Activated naive CD8-positive, alpha-beta T cell treated with anti-CD3 and anti-CD28 coated beads, Interleukin-2, amount 50 U/mL, for 24 hours (primary cell): ENCODE data around the gene AEBP2.

Source experiments
- ATAC-seq: fragments of 150-1000 bp; cut with Tn5 transposase; one replicate; pipeline ENCODE4 v1.10.0; 2021
- DNase-seq: peaks from one replicate; pipeline ENCODE4 v3.0.0; 2021
- H3K27ac Mint-ChIP-seq: one replicate; pipeline ENCODE4 v1.8.0; 2021; ENCODE audit warnings: mild to moderate bottlenecking, mixed read lengths
- H3K27me3 Mint-ChIP-seq: one replicate; pipeline ENCODE4 v1.8.0; 2021; ENCODE audit warnings: mixed read lengths
- H3K36me3 Mint-ChIP-seq: one replicate; pipeline ENCODE4 v1.8.0; 2021; ENCODE audit warnings: low read depth, mixed read lengths
- H3K4me1 Mint-ChIP-seq: one replicate; pipeline ENCODE4 v1.8.0; 2021; ENCODE audit warnings: mixed read lengths
- H3K4me3 Mint-ChIP-seq: one replicate; pipeline ENCODE4 v1.8.0; 2021; ENCODE audit warnings: mild to moderate bottlenecking, moderate library complexity, mixed read lengths
- H3K9me3 Mint-ChIP-seq: one replicate; pipeline ENCODE4 v1.8.0; 2021; ENCODE audit warnings: mixed read lengths

AEBP2 gene

DNA sequence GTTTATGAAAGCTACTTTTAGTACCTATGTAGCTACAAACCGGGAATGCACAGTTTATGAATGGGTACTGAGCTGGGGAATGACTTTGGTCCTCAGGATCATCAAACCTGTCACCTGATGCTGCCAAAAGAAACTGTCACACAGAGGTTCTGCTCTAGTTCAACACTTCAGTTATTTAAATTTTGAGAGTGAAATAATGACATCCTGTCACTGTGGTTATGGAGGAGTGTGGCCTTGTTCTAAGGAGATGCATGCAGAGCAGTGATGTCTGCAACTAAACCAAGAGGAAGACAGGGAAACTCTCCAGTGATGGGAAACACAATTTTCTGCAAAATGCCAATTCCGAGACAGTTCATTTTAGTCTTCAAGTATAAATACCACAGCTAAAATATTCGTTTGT lies 4.8 kb upstream of the AEBP2 start:
- Mint-ChIP-seq H3K9me3 (no peaks in the 10 kb centered on the region), H3K27me3 (no peaks in the 10 kb centered on the region), H3K36me3 (peaks cover 2% of the 10 kb centered on the region), H3K4me3 (no peak overlapping the region), H3K27ac (peak overlapping the region; percentile 69), H3K4me1 (peaks cover 50% of the 10 kb centered on the region)
- ATAC-seq (no peak), DNase-seq (no peak)

DNA sequence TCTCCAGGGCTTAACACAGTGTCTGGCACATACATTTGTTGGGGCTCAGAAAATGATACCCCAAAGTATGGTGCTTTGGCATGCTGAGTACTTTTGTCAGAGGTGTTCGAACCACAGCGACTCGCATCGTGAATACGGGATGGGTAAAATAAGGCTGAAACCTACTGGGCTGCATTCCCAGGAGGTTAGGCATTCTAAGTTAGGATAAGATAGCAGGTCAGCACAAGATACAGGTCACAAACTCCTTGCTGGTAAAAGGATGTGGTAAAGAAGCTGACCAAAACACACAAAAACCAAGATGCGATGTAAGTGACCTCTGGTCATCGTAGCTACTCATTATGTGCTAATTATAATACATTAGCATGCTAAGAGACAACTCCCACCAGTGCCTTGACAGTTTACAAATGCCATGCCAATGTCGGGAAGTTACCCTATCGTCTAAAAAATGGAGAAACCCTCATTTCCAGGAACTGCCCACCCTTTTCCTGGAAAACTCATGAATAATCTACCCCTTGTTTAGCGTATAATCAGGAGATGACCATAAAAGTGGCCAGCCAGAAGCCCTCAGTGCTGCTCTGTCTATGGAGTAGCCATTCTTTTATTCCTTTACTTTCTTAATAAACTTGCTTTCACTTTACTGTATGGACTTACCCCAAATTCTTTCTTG lies 3.3 kb upstream of the AEBP2 start:
- no peaks in the 10 kb centered on the region for H3K27me3 Mint-ChIP-seq
- peaks cover 10% of the 10 kb centered on the region for H3K36me3 Mint-ChIP-seq
- DNase-seq (no peak), ATAC-seq (no peak)
- no peak overlapping the region for H3K4me3 Mint-ChIP-seq
- peaks cover 49% of the 10 kb centered on the region for H3K4me1 Mint-ChIP-seq
- no peaks in the 10 kb centered on the region for H3K9me3 Mint-ChIP-seq
- no peak overlapping the region for H3K27ac Mint-ChIP-seq

DNA sequence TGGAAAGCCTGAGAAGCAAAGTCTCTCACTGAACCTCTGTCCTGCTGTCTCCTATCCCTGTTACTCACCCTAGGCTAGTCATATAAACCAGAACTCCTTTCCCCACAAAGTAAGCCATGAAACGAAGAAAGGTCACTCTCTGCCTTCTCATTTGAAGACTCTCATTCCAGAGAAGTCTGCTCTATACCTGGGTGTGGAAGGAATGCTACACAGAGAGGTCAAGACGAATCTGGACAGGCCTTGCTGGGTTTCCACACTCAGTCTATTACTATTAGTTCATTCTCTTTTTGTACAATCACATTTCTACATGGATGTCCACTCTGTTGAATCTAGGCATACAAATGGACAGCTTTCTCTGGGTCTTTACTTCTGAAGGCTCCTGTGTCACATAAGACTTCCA lies 2.4 kb upstream of the AEBP2 start:
- H3K4me3 Mint-ChIP-seq = no peak overlapping the region
- no peak overlapping the region for H3K27ac Mint-ChIP-seq

DNA sequence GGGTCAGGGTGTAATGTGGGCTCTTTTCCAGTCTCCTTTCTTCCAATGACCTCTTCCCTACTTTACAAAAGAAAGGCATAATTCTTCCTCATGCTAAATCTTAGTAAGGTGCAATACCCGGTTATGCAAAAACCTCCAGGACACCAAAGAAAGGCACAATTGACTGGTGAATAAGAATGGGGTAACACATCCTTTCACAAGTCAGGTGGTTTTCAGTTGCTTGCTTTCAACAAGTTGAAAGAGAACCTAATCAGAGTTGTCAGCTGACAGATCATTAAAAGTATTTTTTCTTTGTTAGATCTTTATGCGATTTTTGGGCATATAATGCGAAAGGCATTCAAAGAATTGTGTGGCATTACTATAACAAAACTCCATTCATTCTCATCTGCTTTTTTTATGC lies 1.3 kb upstream of the AEBP2 start:
- Mint-ChIP-seq H3K27me3 (no peaks in the 10 kb centered on the region), H3K9me3 (no peaks in the 10 kb centered on the region), H3K27ac (no peak overlapping the region), H3K4me3 (no peak overlapping the region), H3K4me1 (peaks cover 51% of the 10 kb centered on the region), H3K36me3 (peaks cover 24% of the 10 kb centered on the region)
- ATAC-seq (no peak), DNase-seq (no peak)

More for the DNA sequence above, 2.4 kb upstream of the AEBP2 start:
- H3K4me1 Mint-ChIP-seq = peaks cover 51% of the 10 kb centered on the region
- no peak for DNase-seq
- no peaks in the 10 kb centered on the region for H3K9me3 Mint-ChIP-seq
- no peak for ATAC-seq
- no peaks in the 10 kb centered on the region for H3K27me3 Mint-ChIP-seq
- peaks cover 17% of the 10 kb centered on the region for H3K36me3 Mint-ChIP-seq

DNA sequence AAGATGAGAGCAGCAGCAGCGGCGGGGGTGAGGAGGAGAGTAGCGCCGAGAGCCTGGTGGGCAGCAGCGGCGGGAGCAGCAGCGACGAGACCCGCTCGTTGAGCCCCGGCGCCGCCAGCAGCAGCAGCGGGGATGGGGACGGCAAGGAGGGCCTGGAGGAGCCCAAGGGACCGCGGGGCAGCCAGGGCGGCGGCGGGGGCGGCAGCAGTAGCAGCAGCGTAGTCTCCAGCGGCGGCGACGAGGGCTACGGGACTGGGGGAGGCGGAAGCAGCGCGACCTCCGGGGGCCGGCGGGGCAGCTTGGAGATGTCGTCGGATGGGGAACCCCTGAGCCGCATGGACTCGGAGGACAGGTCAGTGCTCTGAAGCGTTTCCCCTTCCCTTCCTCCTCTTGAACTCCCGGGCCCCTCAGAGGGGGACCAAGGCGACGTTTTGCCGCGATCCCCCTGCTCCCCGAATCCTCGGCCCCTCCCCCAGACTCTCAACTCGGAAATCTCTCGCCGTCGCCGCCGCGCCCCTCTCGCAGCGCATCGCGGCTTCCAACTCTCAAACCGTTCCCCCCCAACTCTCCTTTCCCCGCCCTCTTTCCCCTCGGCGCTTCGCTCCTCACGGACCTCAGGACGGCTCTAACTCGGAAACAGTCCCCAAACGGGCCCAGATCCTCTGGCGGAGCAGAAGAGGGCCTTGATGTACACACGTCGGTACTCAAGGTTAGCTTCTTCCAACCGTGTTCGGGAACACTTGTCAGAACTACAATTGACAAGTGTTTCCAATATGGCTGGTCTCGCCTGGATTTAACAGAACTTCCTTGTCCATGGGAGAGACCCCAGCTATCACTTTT lies 947 bp downstream of the AEBP2 start:
- Mint-ChIP-seq H3K9me3 (no peaks in the 10 kb centered on the region), H3K27ac (peak overlapping the region; percentile 95), H3K36me3 (peaks cover 34% of the 10 kb centered on the region), H3K27me3 (no peaks in the 10 kb centered on the region), H3K4me3 (peak overlapping the region; percentile 91), H3K4me1 (peaks cover 60% of the 10 kb centered on the region)
- peak; percentile 71 for DNase-seq
- peak; percentile 65 for ATAC-seq

DNA sequence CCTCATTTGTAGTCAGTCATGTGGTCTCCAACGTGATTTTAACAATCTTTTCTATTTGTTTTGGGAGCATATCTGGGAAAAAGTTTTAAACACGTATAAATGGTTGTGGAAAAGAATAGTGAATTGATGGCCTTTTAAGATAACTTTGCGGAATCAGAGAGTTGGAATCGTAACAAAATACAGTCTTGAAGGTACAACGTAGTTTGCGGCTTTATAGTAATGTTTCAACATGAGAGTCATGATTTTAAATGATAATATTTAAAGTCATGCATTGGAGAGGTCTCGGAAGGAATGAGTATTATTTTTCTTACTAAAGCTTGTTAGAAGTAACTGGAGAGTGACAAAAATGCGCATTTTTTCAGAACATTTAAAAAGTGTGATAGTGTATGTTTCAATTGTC lies 1.6 kb downstream of the AEBP2 start:
- ATAC-seq (no peak), DNase-seq (no peak)
- Mint-ChIP-seq H3K4me3 (peak overlapping the region; percentile 91), H3K4me1 (peaks cover 63% of the 10 kb centered on the region), H3K36me3 (peaks cover 38% of the 10 kb centered on the region), H3K27ac (peak overlapping the region; percentile 95), H3K9me3 (no peaks in the 10 kb centered on the region), H3K27me3 (no peaks in the 10 kb centered on the region)

DNA sequence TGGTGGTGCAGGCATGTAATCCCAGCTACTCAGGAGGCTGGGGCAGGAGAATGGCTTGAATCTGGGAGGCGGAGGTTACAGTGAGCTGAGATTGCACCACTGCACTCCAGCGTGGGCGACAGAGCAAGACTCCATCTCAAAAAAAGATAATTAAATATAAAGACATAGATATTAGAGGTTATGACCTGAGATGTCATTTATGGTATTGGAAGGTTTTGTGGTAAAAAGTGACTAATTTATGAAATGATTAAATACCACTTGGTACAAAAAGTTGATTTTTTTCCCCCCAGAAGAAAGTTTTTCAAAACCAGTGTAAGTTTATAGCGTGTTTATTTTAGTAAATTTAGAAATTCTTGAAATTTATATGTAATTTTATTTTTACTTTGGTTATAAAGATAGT lies 4.3 kb downstream of the AEBP2 start:
- Mint-ChIP-seq H3K4me1 (peaks cover 74% of the 10 kb centered on the region), H3K4me3 (peak overlapping the region; percentile 6), H3K9me3 (no peaks in the 10 kb centered on the region), H3K27me3 (no peaks in the 10 kb centered on the region), H3K36me3 (peaks cover 52% of the 10 kb centered on the region), H3K27ac (peak overlapping the region; percentile 31)
- no peak for ATAC-seq
- DNase-seq = no peak

DNA sequence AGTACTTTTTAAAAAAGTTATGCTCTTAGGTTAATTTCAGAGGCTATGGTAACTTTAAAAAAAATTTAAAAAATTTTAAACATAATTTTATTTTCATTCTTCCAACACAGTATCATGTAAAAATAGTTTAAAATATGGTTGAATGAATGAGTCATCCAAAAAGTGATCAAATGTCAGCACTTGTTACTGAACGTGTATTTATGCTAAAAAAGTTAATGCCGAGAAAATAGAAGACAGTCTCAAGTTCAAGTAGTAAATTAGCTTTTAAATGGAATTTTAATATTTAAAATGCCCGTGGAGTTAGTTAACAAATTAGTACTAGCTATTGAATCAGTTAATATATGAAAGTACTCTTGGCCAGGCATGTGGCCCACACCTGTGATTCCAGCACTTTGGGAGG lies 4.8 kb downstream of the AEBP2 start:
- H3K27me3 Mint-ChIP-seq = no peaks in the 10 kb centered on the region
- ATAC-seq = no peak
- peak overlapping the region; percentile 53 for H3K4me3 Mint-ChIP-seq
- H3K36me3 Mint-ChIP-seq = peaks cover 50% of the 10 kb centered on the region
- peak overlapping the region; percentile 70 for H3K27ac Mint-ChIP-seq
- peaks cover 76% of the 10 kb centered on the region for H3K4me1 Mint-ChIP-seq
- H3K9me3 Mint-ChIP-seq = no peaks in the 10 kb centered on the region
- no peak for DNase-seq

DNA sequence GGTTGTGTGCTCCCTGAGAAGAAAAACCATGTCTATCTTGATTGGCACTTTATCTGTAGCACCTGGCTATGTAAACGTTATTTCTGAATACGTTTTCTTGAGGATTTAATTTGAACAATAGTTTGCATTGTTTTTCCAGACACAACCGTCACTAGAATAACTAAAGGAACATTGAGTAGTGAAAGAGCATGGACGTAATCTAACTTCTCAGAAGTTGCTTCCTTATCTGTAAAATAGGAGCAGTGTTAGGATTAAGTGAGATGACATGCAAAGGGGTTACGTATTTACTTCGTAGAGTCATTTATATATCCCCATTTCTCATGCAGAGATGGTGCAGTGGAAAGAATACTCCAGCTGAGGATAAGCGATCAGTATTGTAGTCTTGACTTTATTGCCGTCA lies 8.1 kb downstream of the AEBP2 start:
- Mint-ChIP-seq H3K27me3 (no peaks in the 10 kb centered on the region), H3K27ac (no peak overlapping the region), H3K36me3 (peaks cover 32% of the 10 kb centered on the region), H3K4me3 (no peak overlapping the region), H3K9me3 (no peaks in the 10 kb centered on the region), H3K4me1 (peaks cover 85% of the 10 kb centered on the region)
- no peak for ATAC-seq
- DNase-seq = no peak

DNA sequence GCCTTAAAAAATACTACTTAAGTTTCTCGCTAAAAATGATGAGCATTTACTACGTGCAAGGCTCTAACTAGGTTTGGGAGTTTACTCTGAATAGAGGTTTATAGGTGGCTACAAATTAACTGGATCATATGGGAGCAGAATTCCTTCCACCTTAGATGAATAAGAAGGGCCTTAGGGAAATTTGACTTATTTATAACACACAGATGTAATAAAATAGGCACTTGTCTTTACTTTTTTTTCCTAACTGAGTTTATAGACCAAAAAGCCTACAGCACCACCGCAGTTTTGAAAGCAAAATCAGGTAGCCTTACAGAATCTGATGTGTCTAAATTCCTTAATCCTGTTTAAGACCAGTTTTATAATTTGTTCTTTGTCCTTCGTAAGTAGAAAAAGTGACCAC lies 10.5 kb downstream of the AEBP2 start:
- Mint-ChIP-seq H3K9me3 (no peaks in the 10 kb centered on the region), H3K27me3 (no peaks in the 10 kb centered on the region), H3K27ac (peak overlapping the region; percentile 39), H3K36me3 (peaks cover 29% of the 10 kb centered on the region), H3K4me1 (peaks cover 77% of the 10 kb centered on the region), H3K4me3 (no peak overlapping the region)
- ATAC-seq (no peak), DNase-seq (no peak)

DNA sequence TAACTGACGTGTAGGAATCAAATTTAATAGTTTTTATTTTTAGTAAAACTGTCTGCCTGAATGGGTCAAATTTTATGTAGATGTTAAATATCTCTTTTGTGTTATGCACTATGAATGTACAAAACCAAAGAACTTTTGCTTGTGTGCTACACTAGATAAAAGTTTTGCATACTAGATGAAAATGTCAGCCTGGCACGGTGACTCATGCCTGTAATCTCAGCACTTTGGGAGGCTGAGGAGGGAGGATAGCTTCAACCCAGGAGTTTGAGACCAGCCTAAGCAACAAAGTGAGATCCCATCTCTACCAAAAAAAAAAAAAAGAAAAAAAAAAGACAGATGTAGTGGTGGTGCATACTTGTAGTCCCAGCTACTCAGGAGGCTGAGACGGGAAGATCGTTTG lies 11.1 kb downstream of the AEBP2 start:
- H3K4me1 Mint-ChIP-seq = peaks cover 78% of the 10 kb centered on the region
- H3K27me3 Mint-ChIP-seq = no peaks in the 10 kb centered on the region
- no peak for ATAC-seq
- H3K4me3 Mint-ChIP-seq = no peak overlapping the region
- peaks cover 29% of the 10 kb centered on the region for H3K36me3 Mint-ChIP-seq
- peak overlapping the region; percentile 39 for H3K27ac Mint-ChIP-seq
- no peak for DNase-seq
- no peaks in the 10 kb centered on the region for H3K9me3 Mint-ChIP-seq

DNA sequence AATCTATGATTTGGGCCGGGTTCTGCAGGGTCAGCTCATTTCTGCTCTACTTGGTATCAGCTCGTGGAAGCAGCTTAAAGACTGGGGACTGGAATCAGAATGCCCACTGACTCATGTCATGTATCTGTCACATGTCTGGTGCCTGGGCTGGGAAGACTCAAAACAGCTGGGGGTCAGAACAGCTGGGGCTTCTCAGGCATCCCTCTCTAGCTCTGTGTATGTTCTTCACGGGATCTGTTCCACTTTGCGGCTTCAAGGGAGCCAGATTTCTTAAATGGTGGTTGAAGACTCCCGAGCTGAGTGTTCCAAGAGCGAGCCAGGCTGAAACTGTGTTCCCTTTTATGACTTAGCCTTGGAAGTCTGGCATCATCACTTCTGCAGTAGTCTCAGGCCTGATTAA lies 11.9 kb downstream of the AEBP2 start:
- Mint-ChIP-seq H3K4me1 (peaks cover 80% of the 10 kb centered on the region), H3K27ac (no peak overlapping the region), H3K4me3 (no peak overlapping the region), H3K27me3 (no peaks in the 10 kb centered on the region), H3K36me3 (peaks cover 31% of the 10 kb centered on the region), H3K9me3 (no peaks in the 10 kb centered on the region)
- peak; percentile 24 for ATAC-seq
- no peak for DNase-seq

DNA sequence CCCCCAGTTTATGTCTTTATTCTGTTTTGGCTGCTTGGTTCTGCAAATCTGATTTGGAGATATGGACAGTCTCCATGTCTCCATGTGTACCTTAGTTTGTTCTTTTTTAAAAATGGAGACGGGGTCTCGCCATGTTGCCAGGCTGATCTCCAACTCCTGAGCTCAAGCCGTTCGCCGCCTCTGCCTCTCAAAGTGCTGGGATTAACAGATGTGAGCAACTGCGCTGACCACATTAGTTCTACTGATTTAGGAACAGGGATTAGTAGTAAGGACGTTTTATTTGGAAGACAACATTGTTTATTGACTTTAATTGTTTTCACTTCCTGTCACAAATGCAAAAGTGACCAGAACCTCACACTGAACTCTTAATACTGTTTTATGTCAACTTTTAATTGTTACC lies 14.7 kb downstream of the AEBP2 start:
- Mint-ChIP-seq H3K27me3 (no peaks in the 10 kb centered on the region), H3K36me3 (peaks cover 34% of the 10 kb centered on the region), H3K4me3 (no peak overlapping the region), H3K27ac (no peak overlapping the region), H3K9me3 (no peaks in the 10 kb centered on the region), H3K4me1 (peaks cover 76% of the 10 kb centered on the region)
- ATAC-seq (no peak), DNase-seq (no peak)

DNA sequence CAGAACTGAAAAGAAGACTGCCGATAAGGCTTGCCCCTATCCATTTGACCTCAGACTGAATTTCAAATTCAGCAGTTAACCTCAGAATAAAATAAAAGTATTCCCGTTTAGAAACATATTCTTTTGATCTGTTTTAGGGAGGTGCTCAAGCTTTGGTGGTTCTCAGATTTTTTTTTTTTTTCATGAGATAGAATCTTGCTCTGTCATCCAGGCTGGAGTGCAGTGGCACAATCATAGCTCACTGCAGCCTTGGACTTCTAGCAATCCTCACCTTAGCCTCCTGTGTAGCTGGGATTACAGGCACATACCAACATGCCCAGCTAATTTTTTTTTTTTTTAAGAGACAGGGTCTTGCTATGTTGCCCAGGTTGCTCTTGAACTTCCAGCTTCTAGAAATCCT lies 15.5 kb downstream of the AEBP2 start:
- H3K27ac Mint-ChIP-seq = no peak overlapping the region
- no peak for ATAC-seq
- no peaks in the 10 kb centered on the region for H3K27me3 Mint-ChIP-seq
- DNase-seq = no peak
- H3K36me3 Mint-ChIP-seq = peaks cover 32% of the 10 kb centered on the region
- H3K4me3 Mint-ChIP-seq = no peak overlapping the region
- peaks cover 70% of the 10 kb centered on the region for H3K4me1 Mint-ChIP-seq
- H3K9me3 Mint-ChIP-seq = no peaks in the 10 kb centered on the region

DNA sequence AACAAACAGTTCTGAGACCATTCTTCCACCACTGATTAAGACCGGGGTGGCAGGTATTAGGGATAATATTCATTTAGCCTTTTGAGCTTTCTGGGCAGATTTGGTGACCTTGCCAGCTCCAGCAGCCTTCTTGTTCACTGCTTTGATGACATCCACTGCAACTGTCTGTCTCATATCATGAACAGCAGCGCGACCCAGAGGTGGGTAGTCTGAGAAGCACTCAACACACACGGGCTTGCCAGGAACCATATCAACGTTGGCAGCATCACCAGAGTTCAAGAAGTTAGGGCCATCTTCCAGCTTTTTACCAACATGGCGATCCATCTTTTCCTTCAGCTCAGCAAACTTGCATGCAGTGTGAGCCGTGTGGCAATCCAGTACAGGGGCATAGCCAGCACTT lies 16.9 kb downstream of the AEBP2 start:
- DNase-seq (no peak), ATAC-seq (no peak)
- Mint-ChIP-seq H3K27me3 (no peaks in the 10 kb centered on the region), H3K36me3 (peaks cover 32% of the 10 kb centered on the region), H3K27ac (no peak overlapping the region), H3K4me1 (peaks cover 64% of the 10 kb centered on the region), H3K9me3 (no peaks in the 10 kb centered on the region), H3K4me3 (no peak overlapping the region)
